ENCODE data around the gene NDUFAB1. TPM values are rescaled to one million over a fixed set of nuclear protein-coding genes. Genes with fewer than 3 reads are reported as not detected.

The NDUFAB1 gene
- polyA plus RNA-seq, 1 of the 3 experiments (the other 2 are of a cell fraction): 187 TPM

DNA sequence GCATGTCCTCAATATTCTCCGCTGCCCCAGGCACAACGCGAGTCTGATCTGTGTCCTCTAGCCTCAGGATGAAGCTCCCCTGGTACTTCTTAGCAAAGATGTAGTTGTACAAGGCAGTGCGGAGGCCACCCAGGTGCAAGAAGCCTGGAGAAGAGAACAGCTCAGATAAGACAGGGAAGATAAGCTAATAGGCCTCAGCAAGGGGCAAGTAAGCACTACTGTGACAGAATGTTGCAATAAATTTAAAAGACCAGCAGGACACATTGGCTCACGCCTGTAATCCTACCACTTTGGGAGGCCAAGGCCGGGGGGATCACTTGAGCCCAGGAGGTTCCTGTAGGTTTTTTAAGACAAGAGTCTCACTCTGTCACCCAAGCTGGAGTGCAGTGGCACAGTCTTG is 44.0 kb downstream of the NDUFAB1 start:
- no peak for DNase-seq
- H3K27ac ChIP-seq (ENCODE audit: low read depth in 2 of 2, low read length in 1 of 2): no peak overlapping the region
- peaks cover 27 to 31% of the 10 kb centered on the region in 2 experiments for H3K36me3 ChIP-seq (replicated peaks in 1 of 2; ENCODE audit: control insufficient read depth in 1 of 2, insufficient read depth in 2 of 2, low read length in 1 of 2)
- CTCF ChIA-PET: no interaction called here
- H3F3A ChIP-seq (replicated peaks; ENCODE audit: insufficient read depth): peaks cover 7% of the 10 kb centered on the region
- H3K4me3 ChIP-seq (ENCODE audit: low read depth in 2 of 2, low read length in 1 of 2): no peak overlapping the region
- WGBS (ENCODE audit: low lambda C conversion rate): 87% methylated on average over 6 of the region's 6 CpGs
- H3K27me3 ChIP-seq (ENCODE audit: insufficient read depth): no peaks in the 10 kb centered on the region
- H3K4me1 ChIP-seq (ENCODE audit: control insufficient read depth in 1 of 2, insufficient read depth in 2 of 2, low read depth in 1 of 2, low read length in 1 of 2): peaks cover 0 to 8% of the 10 kb centered on the region in 2 experiments; a peak in 2 of 4 replicates
- H3K9me3 ChIP-seq: no peaks in the 10 kb centered on the region
- no peak overlapping the region for H3K9ac ChIP-seq
- POLR2A ChIA-PET: no interaction called here
- H4K20me1 ChIP-seq (ENCODE audit: insufficient read depth): no peaks in the 10 kb centered on the region
- TF ChIP-seq CHD2 (IDR thresholded peaks at IDR 0.05; ENCODE audit: low read length, partially characterized antibody) (no peak), JUND (IDR thresholded peaks at IDR 0.05) (no peak), EZH2phosphoT487 (IDR thresholded peaks at IDR 0.05; ENCODE audit: borderline replicate concordance, low read depth) (no peak), RXRA (IDR thresholded peaks at IDR 0.05; ENCODE audit: borderline replicate concordance, low read depth) (no peak), RCOR1 (IDR thresholded peaks at IDR 0.05; ENCODE audit: low read length) (no peak), NFIC (IDR thresholded peaks at IDR 0.05; ENCODE audit: borderline replicate concordance) (no peak), FOSL2 (IDR thresholded peaks at IDR 0.05; ENCODE audit: borderline replicate concordance, low read depth) (no peak), SIN3A (IDR thresholded peaks at IDR 0.05; ENCODE audit: borderline replicate concordance, low read depth, low read length) (no peak), POLR2AphosphoS5 (IDR thresholded peaks at IDR 0.05; ENCODE audit: low read depth, low read length) (no peak), RFX5 (IDR thresholded peaks at IDR 0.05; ENCODE audit: low read length) (no peak)
- TF ChIP-seq, protein P1, sequence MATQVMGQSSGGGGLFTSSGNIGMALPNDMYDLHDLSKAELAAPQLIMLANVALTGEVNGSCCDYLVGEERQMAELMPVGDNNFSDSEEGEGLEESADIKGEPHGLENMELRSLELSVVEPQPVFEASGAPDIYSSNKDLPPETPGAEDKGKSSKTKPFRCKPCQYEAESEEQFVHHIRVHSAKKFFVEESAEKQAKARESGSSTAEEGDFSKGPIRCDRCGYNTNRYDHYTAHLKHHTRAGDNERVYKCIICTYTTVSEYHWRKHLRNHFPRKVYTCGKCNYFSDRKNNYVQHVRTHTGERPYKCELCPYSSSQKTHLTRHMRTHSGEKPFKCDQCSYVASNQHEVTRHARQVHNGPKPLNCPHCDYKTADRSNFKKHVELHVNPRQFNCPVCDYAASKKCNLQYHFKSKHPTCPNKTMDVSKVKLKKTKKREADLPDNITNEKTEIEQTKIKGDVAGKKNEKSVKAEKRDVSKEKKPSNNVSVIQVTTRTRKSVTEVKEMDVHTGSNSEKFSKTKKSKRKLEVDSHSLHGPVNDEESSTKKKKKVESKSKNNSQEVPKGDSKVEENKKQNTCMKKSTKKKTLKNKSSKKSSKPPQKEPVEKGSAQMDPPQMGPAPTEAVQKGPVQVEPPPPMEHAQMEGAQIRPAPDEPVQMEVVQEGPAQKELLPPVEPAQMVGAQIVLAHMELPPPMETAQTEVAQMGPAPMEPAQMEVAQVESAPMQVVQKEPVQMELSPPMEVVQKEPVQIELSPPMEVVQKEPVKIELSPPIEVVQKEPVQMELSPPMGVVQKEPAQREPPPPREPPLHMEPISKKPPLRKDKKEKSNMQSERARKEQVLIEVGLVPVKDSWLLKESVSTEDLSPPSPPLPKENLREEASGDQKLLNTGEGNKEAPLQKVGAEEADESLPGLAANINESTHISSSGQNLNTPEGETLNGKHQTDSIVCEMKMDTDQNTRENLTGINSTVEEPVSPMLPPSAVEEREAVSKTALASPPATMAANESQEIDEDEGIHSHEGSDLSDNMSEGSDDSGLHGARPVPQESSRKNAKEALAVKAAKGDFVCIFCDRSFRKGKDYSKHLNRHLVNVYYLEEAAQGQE (IDR thresholded peaks at IDR 0.05; ENCODE audit: low read depth, low read length): no peak
- TF ChIP-seq, protein P2, sequence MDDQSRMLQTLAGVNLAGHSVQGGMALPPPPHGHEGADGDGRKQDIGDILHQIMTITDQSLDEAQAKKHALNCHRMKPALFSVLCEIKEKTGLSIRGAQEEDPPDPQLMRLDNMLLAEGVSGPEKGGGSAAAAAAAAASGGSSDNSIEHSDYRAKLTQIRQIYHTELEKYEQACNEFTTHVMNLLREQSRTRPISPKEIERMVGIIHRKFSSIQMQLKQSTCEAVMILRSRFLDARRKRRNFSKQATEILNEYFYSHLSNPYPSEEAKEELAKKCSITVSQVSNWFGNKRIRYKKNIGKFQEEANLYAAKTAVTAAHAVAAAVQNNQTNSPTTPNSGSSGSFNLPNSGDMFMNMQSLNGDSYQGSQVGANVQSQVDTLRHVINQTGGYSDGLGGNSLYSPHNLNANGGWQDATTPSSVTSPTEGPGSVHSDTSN (IDR thresholded peaks at IDR 0.05): no peak
- TF ChIP-seq, protein P3, sequence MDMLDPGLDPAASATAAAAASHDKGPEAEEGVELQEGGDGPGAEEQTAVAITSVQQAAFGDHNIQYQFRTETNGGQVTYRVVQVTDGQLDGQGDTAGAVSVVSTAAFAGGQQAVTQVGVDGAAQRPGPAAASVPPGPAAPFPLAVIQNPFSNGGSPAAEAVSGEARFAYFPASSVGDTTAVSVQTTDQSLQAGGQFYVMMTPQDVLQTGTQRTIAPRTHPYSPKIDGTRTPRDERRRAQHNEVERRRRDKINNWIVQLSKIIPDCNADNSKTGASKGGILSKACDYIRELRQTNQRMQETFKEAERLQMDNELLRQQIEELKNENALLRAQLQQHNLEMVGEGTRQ (IDR thresholded peaks at IDR 0.05; ENCODE audit: borderline replicate concordance, low read depth, low read length): no peak
- no peak overlapping the region for H2AFZ ChIP-seq (ENCODE audit: low read depth)
- H3K9me2 ChIP-seq: no peaks in the 10 kb centered on the region
- peaks cover 25% of the 10 kb centered on the region for H3K79me2 ChIP-seq (ENCODE audit: insufficient read depth)
- H3K4me2 ChIP-seq: no peak overlapping the region
